Vagina (tissue), 2 donors: ENCODE data around the gene PTGDS.

Experiments used
- POLR2A ChIP-seq, 2 donors: fragments of 450-650 bp; IDR thresholded peaks; one replicate each; pipeline ENCODE4 v1.6.1; 2017; ENCODE audit warnings: antibody characterized with exemption in 2 of 2, mild to moderate bottlenecking in 2 of 2, moderate library complexity in 2 of 2
- TF ChIP-seq, protein P1 (sequence below), 3 experiments: fragments of 450-650 bp in 2 of 3; fragments of 200-600 bp in 1 of 3; sonication (generic) in 1 of 3; IDR thresholded peaks; one replicate each; pipeline ENCODE4 v1.5.1; 2017 to 2019; ENCODE audit warnings: antibody characterized with exemption in 3 of 3, mild to moderate bottlenecking in 2 of 3, moderate library complexity in 2 of 3

DNA sequence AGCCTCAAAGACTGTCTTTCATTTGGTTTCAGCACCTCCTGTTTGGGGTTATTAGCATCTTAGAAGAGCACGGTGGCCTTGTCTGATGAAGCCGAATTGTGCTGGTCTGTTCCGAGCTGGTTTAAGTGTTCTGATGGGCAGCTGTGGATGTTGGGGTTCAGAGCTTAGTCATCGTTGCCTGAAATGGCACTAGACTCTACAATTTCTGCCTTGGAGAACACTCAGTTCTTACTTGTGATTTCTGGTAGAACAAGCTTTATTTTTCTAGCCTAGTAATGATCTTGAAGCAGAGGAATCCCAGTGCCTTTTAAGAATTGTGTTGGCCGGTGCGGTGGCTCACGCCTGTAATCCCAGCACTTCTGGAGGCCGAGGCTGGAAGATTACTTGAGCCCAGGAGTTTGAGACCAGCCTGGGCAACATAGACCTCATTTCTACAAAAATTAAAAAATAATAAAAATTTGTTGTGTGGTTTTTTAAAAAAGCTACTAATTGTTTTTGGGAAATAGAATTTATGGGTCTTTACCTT is 40.6 kb upstream of the PTGDS start:
- TF ChIP-seq, protein P1, sequence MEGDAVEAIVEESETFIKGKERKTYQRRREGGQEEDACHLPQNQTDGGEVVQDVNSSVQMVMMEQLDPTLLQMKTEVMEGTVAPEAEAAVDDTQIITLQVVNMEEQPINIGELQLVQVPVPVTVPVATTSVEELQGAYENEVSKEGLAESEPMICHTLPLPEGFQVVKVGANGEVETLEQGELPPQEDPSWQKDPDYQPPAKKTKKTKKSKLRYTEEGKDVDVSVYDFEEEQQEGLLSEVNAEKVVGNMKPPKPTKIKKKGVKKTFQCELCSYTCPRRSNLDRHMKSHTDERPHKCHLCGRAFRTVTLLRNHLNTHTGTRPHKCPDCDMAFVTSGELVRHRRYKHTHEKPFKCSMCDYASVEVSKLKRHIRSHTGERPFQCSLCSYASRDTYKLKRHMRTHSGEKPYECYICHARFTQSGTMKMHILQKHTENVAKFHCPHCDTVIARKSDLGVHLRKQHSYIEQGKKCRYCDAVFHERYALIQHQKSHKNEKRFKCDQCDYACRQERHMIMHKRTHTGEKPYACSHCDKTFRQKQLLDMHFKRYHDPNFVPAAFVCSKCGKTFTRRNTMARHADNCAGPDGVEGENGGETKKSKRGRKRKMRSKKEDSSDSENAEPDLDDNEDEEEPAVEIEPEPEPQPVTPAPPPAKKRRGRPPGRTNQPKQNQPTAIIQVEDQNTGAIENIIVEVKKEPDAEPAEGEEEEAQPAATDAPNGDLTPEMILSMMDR (IDR thresholded peaks at IDR 0.05) = no peak
- no peak for TF ChIP-seq POLR2A (IDR thresholded peaks at IDR 0.05)
